Type B pancreatic cell (in vitro differentiated cells): Measurements from ENCODE around the gene COPS9. TPM values are rescaled to one million over a fixed set of nuclear protein-coding genes. Genes with fewer than 3 reads are reported as not detected.

Experiments
- DNase-seq: peaks from one replicate; pipeline ENCODE4 v3.0.0; 2021; ENCODE audit warnings: mixed read lengths; ENCODE audit not compliant: unreplicated experiment; ENCODE audit errors: extremely low spot score
- H3K27ac Mint-ChIP-seq: 2 replicates; pipeline ENCODE4 v1.8.0; 2021; ENCODE audit warnings: mild to moderate bottlenecking, mixed read lengths
- H3K27me3 Mint-ChIP-seq: 2 replicates; pipeline ENCODE4 v1.8.0; 2021; ENCODE audit warnings: mixed read lengths
- H3K36me3 Mint-ChIP-seq: 2 replicates; pipeline ENCODE4 v1.8.0; 2021; ENCODE audit warnings: mixed read lengths
- H3K4me1 Mint-ChIP-seq: one replicate; pipeline ENCODE4 v1.8.0; 2021; ENCODE audit warnings: mixed read lengths; ENCODE audit not compliant: unreplicated experiment
- H3K4me3 Mint-ChIP-seq: 2 replicates; pipeline ENCODE4 v1.8.0; 2021; ENCODE audit warnings: mild to moderate bottlenecking, mixed read lengths
- H3K9me3 Mint-ChIP-seq: 2 replicates; pipeline ENCODE4 v1.8.0; 2021; ENCODE audit warnings: mixed read lengths
- total RNA-seq: library from RNA; stranded (reverse); gene quantifications from 2 replicates; pipeline ENCODE4 v1.2.1, GENCODE V29; 2021; ENCODE audit warnings: low replicate concordance
- TF ChIP-seq, protein P1 (sequence below): fragments of 200-600 bp; sonication (generic); conservative IDR thresholded peaks from 2 replicates; pipeline ENCODE4 v1.5.0; 2021; ENCODE audit warnings: antibody characterized with exemption, mild to moderate bottlenecking

The COPS9 gene
- total RNA-seq, 1 donor from 2014 or later: 131 TPM

DNA sequence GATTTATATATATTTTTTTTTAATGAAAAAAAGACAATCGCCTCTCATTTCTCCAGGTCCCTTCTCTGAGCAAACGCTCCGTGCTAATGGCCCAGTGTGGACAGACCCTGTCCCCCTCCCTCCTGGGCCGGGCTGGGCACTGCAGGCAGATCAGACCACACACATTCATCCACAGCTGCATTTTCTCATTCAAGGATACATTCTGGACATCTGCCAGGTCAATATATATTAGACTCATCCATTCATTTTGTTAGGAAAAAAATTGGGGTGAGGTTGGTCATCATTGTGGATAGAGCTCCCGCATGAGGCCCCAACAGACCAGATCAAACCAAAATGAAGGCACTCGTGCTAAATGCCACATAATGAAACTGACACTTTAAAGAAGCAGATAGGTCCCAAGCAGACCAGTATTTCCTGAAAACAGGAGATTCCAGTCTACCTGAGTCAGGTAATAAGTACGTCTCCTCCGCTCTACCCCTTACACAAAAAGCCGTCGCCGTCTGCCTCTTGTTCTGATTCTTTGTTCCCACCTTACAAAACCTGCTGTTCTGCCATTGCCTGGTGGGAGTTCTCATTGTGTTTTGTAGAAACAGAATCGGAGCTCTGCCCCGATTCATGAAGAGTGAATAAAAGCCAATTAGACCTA is 19.8 kb upstream of the COPS9 start:
- Mint-ChIP-seq H3K36me3 (no peaks in the 10 kb centered on the region), H3K9me3 (no peaks in the 10 kb centered on the region), H3K4me3 (no peak overlapping the region), H3K4me1 (peaks cover 8% of the 10 kb centered on the region), H3K27me3 (peaks cover 24% of the 10 kb centered on the region), H3K27ac (peak overlapping the region; percentile 67)
- no peak for DNase-seq
- TF ChIP-seq, protein P1, sequence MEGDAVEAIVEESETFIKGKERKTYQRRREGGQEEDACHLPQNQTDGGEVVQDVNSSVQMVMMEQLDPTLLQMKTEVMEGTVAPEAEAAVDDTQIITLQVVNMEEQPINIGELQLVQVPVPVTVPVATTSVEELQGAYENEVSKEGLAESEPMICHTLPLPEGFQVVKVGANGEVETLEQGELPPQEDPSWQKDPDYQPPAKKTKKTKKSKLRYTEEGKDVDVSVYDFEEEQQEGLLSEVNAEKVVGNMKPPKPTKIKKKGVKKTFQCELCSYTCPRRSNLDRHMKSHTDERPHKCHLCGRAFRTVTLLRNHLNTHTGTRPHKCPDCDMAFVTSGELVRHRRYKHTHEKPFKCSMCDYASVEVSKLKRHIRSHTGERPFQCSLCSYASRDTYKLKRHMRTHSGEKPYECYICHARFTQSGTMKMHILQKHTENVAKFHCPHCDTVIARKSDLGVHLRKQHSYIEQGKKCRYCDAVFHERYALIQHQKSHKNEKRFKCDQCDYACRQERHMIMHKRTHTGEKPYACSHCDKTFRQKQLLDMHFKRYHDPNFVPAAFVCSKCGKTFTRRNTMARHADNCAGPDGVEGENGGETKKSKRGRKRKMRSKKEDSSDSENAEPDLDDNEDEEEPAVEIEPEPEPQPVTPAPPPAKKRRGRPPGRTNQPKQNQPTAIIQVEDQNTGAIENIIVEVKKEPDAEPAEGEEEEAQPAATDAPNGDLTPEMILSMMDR: no peak

DNA sequence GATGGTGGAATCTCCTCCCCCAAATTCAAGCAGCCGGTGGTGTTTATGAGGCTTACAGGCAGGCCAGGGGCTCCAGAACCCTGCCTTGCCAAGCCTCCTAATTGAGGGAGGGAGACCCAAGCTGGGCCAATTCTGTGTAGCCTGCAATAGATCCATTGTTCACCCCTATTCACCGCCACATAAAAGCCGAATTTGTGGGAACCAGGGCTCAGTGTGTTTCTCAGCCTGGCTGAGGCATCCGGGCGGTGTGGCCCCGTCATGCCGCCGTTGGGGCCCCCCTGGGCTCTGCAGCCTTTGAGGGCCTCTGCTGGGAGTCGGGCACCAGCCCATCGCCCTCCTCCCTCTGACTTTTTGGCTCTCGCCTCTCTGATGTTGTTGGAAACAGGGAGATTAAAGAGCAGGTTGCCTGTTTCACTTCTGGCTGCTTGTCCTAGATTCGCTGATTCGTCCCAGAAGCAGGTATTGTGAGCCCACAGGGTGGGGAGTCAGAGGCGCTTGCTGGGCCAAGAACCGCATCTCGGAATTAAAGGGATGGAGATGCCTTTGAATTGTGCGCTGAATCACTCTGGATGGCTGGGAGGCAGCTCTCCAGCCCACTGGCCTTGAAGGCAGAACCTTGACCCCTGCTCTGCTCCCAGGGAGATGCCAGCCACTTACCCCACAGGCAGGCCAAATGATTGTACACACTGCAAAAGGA is 19.1 kb upstream of the COPS9 start:
- H3K4me1 Mint-ChIP-seq: peaks cover 8% of the 10 kb centered on the region

GRCh38 chr2:240154606-240155005 is 18.5 kb upstream of the COPS9 start:
- Mint-ChIP-seq H3K27me3 (peaks cover 27% of the 10 kb centered on the region), H3K27ac (no peak overlapping the region), H3K36me3 (no peaks in the 10 kb centered on the region), H3K4me1 (peaks cover 8% of the 10 kb centered on the region), H3K4me3 (no peak overlapping the region), H3K9me3 (no peaks in the 10 kb centered on the region)
- TF ChIP-seq, protein P1: no peak
- no peak for DNase-seq

More for the DNA sequence above, 19.1 kb upstream of the COPS9 start:
- TF ChIP-seq, protein P1: no peak
- Mint-ChIP-seq H3K27me3 (peaks cover 25% of the 10 kb centered on the region), H3K36me3 (no peaks in the 10 kb centered on the region), H3K27ac (no peak overlapping the region), H3K9me3 (no peaks in the 10 kb centered on the region), H3K4me3 (no peak overlapping the region)
- DNase-seq: no peak

DNA sequence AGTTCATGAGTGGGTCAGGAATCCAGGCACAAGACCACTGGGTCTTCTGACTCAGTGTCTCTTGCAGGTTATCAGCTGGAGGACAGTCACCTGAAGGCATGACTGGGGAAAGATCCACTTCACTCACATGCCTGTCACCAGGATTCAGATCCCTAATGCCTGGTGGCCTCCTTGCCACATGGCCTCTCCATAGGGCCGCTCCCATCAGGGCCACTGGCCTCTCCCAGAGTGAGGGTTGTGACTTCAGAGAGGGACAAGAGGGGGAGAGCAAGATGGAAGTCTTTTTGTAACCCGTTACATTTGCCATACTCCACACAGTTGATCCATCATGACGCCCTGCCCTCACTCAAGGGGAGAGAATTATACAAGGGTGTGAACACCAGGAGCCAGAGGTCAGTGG is 17.3 kb upstream of the COPS9 start:
- peaks cover 27% of the 10 kb centered on the region for H3K27me3 Mint-ChIP-seq
- no peak for DNase-seq

GRCh38 chr2:240151477-240152031 is 15.4 kb upstream of the COPS9 start:
- Mint-ChIP-seq H3K9me3 (no peaks in the 10 kb centered on the region), H3K4me3 (no peak overlapping the region), H3K27ac (no peak overlapping the region), H3K27me3 (peaks cover 35% of the 10 kb centered on the region), H3K36me3 (no peaks in the 10 kb centered on the region), H3K4me1 (peaks cover 8% of the 10 kb centered on the region)
- TF ChIP-seq, protein P1: no peak
- no peak for DNase-seq

More for the DNA sequence above, 17.3 kb upstream of the COPS9 start:
- Mint-ChIP-seq H3K4me1 (peaks cover 8% of the 10 kb centered on the region), H3K27ac (no peak overlapping the region), H3K36me3 (no peaks in the 10 kb centered on the region), H3K9me3 (no peaks in the 10 kb centered on the region), H3K4me3 (no peak overlapping the region)
- TF ChIP-seq, protein P1: no peak
